ENCODE data around the gene PARVA.

Gene PARVA

DNA sequence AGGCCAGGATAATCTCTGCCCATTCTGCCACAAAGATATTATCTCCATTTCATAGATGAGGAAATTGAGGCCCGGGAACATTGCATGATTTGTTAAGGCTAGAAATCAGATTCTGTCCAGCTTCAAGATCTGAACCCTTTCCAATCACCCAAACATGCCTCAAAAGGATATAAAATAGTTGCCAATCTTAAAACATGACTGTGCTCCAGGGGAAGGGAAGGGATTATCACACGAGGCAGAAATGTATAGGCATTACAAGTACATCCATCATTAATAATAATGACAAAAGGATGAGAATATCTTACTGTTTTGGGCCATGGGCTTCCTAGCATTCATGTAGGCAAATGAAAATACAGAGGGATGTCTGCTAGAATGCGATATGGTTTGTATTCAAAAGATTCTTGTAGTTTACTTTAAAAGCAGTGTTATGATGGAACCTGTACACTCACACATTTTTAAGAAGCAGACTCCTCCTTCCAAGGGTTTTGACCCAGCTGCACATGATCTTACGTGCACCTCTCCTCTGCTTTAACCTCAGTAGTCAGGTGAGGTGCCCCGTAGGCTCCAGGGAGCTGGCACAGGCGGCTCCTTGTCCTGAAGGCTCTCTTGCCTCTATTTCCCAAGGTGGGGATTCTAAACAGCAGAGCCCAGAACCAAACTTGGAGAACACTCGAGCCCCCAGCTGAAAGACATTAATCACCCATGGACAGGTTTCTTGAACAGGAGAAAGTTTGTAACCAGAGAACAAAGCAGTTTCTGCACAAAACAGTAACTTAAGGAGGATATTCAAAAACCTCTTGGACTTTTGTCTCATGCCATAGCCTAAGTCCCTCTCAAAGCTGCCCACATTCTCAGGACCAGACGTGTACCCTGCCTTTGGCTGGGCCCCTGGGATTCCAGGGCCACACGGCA is 36.0 kb downstream of the PARVA start:
- Histone ChIP-seq H3K9me3 (ENCODE audit: control insufficient read depth, insufficient read depth, low read length) (no peaks in the 10 kb centered on the region), H3K4me1 (ENCODE audit: control insufficient read depth, low read length) (no peaks in the 10 kb centered on the region), H3K4me3 (ENCODE audit: low read length) (no peak overlapping the region), H4K20me1 (ENCODE audit: control insufficient read depth, insufficient read depth, low read depth, low read length) (no peaks in the 10 kb centered on the region), H3K36me3 (ENCODE audit: control insufficient read depth, low read length) (no peaks in the 10 kb centered on the region), H3F3A (ENCODE audit: control insufficient read depth, insufficient read depth) (no peaks in the 10 kb centered on the region), H3K4me2 (ENCODE audit: low read length) (no peak overlapping the region), H3K79me2 (ENCODE audit: control insufficient read depth, low read length) (no peaks in the 10 kb centered on the region), H3K27me3 (ENCODE audit: control insufficient read depth, low read length) (no peaks in the 10 kb centered on the region), H3K27ac (ENCODE audit: low read depth, low read length) (no peak overlapping the region), H3K9me2 (replicated peaks; ENCODE audit: control insufficient read depth, low read length) (no peaks in the 10 kb centered on the region)
- TF ChIP-seq CTCF (IDR thresholded peaks at IDR 0.05; ENCODE audit: low read depth, low read length, poor library complexity, severe bottlenecking) (no peak), EZH2phosphoT487 (IDR thresholded peaks at IDR 0.05; ENCODE audit: borderline replicate concordance, low read length) (no peak)

DNA sequence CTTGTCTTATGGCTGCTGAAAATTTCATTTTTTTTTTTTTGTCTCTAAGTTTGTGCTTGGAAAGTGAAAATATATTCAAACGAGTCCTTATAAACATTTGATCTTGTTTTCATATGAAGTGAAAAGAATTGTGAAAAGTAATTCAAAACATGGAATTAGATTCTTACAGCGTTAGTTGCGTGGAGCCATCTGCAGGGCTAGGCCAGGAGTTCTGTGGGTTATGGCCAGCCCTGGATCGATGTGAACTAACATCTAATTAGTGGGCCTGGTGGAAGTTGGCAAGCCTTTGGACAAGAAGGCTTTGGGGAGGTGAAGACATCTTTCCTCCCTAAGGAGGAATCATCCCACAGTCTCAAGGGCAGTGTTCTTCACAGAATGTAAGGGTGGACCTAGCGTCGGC is 37.2 kb downstream of the PARVA start:
- H3K36me3 ChIP-seq (ENCODE audit: control insufficient read depth, low read length) = no peaks in the 10 kb centered on the region
- H3K4me3 ChIP-seq (ENCODE audit: low read length) = no peak overlapping the region
- no peaks in the 10 kb centered on the region for H3K27me3 ChIP-seq (ENCODE audit: control insufficient read depth, low read length)
- H4K20me1 ChIP-seq (ENCODE audit: control insufficient read depth, insufficient read depth, low read depth, low read length) = no peaks in the 10 kb centered on the region
- no peaks in the 10 kb centered on the region for H3K79me2 ChIP-seq (ENCODE audit: control insufficient read depth, low read length)
- TF ChIP-seq EZH2phosphoT487 (IDR thresholded peaks at IDR 0.05; ENCODE audit: borderline replicate concordance, low read length) (no peak), CTCF (IDR thresholded peaks at IDR 0.05; ENCODE audit: low read depth, low read length, poor library complexity, severe bottlenecking) (no peak)
- no peak overlapping the region for H3K27ac ChIP-seq (ENCODE audit: low read depth, low read length)
- H3F3A ChIP-seq (ENCODE audit: control insufficient read depth, insufficient read depth) = no peaks in the 10 kb centered on the region
- no peak overlapping the region for H3K4me2 ChIP-seq (ENCODE audit: low read length)
- no peaks in the 10 kb centered on the region for H3K4me1 ChIP-seq (ENCODE audit: control insufficient read depth, low read length)
- no peaks in the 10 kb centered on the region for H3K9me3 ChIP-seq (ENCODE audit: control insufficient read depth, insufficient read depth, low read length)
- no peaks in the 10 kb centered on the region for H3K9me2 ChIP-seq (replicated peaks; ENCODE audit: control insufficient read depth, low read length)

DNA sequence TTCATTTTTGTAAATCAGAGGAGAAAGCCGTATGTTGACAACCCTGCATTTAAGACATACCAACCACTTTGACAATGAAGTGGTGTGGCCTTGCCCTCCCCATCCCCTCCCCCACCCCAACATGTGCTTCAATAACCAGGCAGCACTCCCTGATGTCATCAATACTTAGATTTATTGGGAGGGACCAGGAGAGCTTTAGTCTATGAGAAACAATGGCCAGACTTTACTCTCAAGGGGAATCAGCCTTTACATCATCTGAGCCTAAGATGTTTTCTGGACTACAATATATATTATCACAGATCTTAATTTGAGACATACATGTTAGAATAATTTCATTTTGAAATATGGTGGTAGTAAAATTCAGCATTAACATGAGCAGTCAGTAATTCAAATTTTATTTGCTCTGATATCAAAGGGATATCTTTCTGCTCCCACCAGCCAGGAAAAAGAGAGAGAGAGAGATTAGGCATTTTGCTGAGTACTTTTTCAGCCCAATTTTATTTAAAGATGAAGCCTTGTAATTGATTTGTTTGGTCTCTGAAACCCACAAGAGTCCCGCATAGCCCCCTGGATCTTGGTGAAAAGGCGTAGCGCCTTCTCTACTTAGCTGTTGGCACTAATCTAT is 38.1 kb downstream of the PARVA start:
- Histone ChIP-seq H3K4me1 (ENCODE audit: control insufficient read depth, low read length) (no peaks in the 10 kb centered on the region), H3K36me3 (ENCODE audit: control insufficient read depth, low read length) (no peaks in the 10 kb centered on the region), H3K27me3 (ENCODE audit: control insufficient read depth, low read length) (no peaks in the 10 kb centered on the region), H3K79me2 (ENCODE audit: control insufficient read depth, low read length) (no peaks in the 10 kb centered on the region), H3K27ac (ENCODE audit: low read depth, low read length) (no peak overlapping the region), H3K4me2 (ENCODE audit: low read length) (no peak overlapping the region), H4K20me1 (ENCODE audit: control insufficient read depth, insufficient read depth, low read depth, low read length) (no peaks in the 10 kb centered on the region), H3F3A (ENCODE audit: control insufficient read depth, insufficient read depth) (no peaks in the 10 kb centered on the region), H3K9me3 (ENCODE audit: control insufficient read depth, insufficient read depth, low read length) (no peaks in the 10 kb centered on the region), H3K4me3 (ENCODE audit: low read length) (no peak overlapping the region), H3K9me2 (replicated peaks; ENCODE audit: control insufficient read depth, low read length) (no peaks in the 10 kb centered on the region)
- TF ChIP-seq CTCF (IDR thresholded peaks at IDR 0.05; ENCODE audit: low read depth, low read length, poor library complexity, severe bottlenecking) (no peak), EZH2phosphoT487 (IDR thresholded peaks at IDR 0.05; ENCODE audit: borderline replicate concordance, low read length) (no peak)
